Islet of Langerhans (tissue), 1 donor: ENCODE results near the gene ADAMTS15.

Source experiments
- FAIRE-seq: peaks from one replicate; lab custom pipeline; 2011; peaks lifted over from hg19 to GRCh38; lab: Jason Lieb, UNC

ADAMTS15 gene

DNA sequence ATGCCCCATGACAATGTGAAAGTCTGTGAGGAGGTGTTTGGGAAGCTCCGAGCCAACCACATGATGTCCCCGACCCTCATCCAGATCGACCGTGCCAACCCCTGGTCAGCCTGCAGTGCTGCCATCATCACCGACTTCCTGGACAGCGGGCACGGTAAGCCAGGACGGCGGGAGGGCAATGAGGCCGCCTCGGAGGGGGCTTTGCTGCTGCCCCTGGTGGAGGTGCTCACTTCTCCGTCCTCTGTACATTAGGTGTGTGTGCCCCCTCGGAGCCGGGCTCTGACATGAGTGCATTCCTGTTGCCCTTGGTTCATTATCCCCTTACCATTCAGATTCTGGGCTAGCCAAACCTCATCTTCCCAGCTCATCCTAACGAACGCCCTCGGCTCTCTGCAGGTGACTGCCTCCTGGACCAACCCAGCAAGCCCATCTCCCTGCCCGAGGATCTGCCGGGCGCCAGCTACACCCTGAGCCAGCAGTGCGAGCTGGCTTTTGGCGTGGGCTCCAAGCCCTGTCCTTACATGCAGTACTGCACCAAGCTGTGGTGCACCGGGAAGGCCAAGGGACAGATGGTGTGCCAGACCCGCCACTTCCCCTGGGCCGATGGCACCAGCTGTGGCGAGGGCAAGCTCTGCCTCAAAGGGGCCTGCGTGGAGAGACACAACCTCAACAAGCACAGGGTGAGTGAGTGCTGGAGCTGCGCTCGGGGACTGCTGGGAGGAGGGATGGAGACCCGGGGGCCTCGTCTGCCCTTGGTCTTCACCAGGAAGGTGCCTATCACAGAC, 13.8 kb downstream of the ADAMTS15 start:
- FAIRE-seq: no peak

DNA sequence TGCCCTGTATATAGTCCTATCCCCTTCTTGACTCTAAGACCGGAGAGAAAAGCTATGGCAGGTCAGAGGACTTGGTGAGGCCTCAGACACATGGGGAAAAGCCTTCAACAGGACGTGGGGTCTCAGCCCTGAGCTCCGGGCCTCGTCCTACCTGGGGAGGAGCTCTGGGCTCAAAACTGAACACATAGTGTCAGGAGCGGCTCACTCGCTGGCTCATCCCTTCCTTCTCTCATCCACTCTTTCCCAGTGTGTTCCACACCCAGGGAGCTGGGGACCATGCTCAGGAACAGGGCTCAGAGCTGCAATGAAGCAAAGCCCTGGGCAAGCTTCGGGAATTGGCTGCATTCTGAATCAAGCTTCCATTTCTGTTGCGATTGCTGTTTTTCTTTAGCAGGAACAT, 14.5 kb downstream of the ADAMTS15 start:
- FAIRE-seq: no peak

DNA sequence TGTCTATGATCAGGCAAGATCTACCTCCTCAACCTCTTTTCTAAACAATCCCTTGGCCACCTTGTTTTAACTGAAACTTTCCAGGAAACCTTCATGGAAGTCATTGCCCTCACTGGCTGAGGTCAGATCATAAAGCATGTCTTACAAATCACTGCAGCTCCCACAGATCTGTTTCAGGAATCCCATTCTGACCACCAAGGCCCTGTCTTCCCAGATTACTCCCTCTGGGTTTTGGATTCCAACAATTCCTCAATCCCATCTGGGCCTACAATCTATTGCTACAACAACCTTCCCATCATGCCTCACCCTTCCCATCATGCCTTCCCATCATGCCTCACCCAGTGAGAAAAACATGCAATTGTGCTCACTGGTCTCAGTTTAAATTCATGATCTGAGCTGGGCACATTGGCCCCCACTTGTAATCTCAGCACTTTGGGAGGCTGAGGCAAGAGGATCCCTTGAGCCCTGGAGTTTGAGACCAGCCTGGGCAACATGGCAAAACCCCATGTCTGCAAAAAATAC, 15.9 kb downstream of the ADAMTS15 start:
- no peak for FAIRE-seq

DNA sequence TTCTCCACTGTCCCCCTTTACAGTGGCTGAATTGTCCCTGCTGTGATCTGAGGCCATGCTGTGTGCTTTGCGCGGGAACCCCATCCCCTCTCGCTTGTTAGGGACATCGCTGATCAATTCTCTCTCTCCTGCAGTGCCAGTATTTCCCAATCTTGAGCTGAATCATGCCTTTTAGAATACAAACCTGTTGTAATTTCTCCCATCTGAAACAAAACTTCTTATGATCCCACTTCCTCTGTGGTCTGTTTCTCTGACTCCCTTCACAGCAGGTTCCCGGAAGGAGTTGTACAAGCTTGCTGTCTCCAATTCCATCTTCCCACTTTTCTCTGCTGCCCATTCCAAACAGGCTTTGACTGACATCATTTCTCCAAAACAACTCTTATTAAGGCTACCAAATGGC, 16.8 kb downstream of the ADAMTS15 start:
- no peak for FAIRE-seq

DNA sequence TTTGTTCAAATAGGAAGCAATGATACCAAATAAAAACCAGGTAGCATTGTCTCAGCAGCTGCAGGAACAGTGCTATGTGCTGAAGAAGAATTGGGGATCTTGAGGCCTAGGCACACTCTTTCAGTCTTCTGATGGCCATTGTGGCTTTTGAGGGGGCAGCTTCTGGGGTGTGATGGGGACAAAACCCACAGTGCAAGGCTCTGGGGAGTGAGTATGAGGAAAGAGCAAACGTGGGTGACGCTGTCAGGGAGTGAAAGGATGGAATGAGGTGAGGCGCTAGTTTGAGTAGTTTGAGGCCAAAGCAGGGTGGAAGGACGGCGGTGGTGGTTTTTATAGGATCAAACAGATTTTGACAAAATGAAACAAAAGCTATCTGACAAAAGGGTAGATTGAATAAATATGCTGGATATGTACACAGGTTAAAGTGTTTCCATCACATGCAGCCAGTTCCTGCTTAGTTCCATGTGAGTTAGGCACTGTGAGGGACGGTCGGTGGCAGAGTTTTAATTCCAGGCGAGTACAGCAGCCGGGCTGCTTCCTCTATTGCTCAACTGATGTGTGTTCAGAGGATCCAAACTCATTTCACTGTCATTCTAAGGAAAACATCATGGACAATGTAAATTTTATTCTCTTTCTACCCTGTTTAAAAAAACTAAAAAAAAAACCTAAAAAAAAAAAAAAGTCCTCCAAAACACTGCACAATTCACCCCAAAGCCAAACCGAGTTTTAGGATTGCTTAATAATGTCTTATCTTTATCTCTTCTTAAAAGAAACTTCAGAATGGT, 18.9 kb downstream of the ADAMTS15 start:
- no peak for FAIRE-seq

DNA sequence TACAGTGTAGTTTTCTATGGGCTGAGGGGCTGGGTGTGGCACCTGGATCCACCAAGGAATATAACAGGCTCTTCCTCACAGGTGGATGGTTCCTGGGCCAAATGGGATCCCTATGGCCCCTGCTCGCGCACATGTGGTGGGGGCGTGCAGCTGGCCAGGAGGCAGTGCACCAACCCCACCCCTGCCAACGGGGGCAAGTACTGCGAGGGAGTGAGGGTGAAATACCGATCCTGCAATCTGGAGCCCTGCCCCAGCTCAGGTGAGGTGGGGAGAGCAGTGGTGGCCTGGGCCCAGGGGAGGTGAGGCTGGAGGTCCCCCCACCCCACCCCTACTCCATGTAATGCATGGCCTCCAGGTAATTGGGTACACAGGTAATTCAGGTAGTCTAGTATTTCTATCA, 20.7 kb downstream of the ADAMTS15 start:
- FAIRE-seq: no peak

DNA sequence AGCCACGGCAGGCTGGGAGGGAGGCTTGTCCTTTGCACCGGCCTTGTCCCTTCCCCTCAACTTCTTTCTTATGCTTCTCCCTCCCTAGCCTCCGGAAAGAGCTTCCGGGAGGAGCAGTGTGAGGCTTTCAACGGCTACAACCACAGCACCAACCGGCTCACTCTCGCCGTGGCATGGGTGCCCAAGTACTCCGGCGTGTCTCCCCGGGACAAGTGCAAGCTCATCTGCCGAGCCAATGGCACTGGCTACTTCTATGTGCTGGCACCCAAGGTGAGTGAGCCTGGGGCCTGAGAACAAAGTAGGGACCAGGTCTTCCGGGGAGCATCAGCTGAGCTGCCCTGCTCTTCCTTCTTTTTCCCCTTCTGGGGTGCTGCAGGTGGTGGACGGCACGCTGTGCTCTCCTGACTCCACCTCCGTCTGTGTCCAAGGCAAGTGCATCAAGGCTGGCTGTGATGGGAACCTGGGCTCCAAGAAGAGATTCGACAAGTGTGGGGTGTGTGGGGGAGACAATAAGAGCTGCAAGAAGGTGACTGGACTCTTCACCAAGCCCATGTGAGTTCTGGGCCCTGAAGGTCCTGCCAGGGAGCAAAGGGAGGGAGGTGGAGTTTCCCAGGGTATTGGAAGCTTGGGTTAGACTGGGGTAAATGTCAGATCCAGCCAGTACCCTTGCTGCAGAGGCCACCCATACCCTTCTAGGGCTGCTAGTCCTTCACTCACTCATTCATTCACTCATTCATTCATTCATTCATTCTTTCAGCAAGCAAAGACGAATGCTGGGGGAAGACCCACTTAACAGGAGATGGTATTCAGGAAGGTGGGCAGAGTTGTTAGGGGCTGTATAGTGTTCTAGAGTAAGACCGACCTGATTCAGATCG, 22.6 kb downstream of the ADAMTS15 start:
- FAIRE-seq: no peak

DNA sequence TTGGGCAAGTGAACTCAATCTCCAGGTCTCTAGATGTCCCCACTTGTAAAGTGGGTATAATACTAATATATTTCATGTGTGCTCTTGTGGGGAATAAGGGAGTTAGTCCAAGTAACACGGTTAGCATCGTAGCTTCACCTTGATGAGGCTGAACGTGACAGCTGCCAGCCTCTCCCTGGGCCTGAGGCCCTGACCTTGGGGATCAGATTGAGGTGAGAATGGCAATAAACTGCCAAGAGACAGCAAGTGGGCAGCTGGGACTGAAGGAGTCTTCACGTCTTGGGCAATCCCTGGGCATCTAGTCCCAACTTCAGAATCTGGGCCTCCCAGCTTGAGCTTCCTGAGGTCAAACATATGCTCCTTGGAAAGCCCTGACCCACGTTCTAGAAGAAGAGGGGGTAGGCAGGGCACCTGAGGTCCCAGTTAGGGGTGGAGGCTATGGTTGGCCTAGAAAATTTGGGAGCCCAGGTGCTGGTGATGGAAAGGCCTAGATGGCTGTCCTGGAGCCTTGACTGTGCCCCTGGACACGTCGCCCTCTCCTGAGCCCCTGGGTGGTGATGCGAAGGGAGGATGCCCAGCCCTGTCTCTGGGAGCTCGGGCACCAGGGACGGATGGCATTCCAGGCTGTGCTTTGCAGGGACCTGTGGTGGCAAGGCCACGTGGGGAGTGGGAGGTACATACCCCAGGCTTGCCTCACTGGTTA, 23.4 kb downstream of the ADAMTS15 start:
- no peak for FAIRE-seq

DNA sequence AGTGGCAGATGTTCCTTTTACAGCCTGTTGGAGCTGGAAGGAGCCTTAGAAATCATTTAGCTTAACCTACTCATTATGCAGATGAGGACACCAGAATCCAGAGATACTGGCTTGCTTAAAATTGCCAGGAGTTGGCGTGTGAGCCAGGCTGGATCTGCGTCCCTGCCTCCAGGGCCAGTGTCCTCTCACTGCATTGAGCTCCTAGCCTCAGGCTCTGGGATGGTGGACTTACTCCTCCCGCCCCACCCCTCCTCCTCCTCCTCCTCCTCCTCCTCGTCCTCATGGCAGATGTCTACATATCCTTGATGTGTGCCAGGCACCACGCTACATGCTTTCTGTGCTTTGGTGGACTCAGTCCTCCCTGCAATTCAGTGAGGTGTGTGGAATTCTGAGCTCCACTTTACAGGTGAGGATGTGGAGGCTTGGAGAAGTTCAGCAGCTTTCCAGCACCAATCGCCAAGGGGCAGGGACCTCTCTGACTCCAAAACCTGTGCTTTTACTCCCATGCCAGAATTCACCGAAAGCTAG, 24.1 kb downstream of the ADAMTS15 start:
- no peak for FAIRE-seq

DNA sequence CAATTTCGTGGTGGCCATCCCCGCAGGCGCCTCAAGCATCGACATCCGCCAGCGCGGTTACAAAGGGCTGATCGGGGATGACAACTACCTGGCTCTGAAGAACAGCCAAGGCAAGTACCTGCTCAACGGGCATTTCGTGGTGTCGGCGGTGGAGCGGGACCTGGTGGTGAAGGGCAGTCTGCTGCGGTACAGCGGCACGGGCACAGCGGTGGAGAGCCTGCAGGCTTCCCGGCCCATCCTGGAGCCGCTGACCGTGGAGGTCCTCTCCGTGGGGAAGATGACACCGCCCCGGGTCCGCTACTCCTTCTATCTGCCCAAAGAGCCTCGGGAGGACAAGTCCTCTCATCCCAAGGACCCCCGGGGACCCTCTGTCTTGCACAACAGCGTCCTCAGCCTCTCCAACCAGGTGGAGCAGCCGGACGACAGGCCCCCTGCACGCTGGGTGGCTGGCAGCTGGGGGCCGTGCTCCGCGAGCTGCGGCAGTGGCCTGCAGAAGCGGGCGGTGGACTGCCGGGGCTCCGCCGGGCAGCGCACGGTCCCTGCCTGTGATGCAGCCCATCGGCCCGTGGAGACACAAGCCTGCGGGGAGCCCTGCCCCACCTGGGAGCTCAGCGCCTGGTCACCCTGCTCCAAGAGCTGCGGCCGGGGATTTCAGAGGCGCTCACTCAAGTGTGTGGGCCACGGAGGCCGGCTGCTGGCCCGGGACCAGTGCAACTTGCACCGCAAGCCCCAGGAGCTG, 24.8 kb downstream of the ADAMTS15 start:
- FAIRE-seq: no peak

DNA sequence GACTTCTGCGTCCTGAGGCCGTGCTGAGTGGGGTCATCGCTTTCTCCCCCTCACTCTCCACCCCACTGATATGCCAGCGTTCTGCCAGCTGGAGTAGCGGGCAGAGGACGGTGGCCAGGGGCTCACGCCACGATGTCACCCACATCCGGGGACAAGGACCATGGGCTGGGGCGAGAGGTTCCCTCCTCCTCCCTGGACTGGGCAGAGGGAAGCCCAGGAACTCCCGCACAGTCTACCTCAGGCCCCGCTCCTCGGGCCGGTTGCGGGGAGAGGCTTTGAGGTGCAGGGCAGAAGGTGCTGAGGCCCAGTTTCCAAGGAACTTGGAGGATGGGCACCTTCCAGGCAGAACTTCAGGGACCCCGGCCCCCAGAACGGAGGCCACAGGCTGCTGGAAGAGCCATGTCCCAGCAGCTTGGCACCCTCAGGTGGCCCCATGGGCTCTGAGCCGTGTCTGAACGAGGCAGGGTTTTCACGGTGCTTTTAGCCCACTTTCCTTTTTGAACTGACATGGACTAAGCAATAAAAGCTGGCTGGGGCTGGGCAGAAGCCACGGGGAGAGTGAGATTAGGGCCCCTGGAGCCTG, 25.4 kb downstream of the ADAMTS15 start:
- FAIRE-seq: no peak

DNA sequence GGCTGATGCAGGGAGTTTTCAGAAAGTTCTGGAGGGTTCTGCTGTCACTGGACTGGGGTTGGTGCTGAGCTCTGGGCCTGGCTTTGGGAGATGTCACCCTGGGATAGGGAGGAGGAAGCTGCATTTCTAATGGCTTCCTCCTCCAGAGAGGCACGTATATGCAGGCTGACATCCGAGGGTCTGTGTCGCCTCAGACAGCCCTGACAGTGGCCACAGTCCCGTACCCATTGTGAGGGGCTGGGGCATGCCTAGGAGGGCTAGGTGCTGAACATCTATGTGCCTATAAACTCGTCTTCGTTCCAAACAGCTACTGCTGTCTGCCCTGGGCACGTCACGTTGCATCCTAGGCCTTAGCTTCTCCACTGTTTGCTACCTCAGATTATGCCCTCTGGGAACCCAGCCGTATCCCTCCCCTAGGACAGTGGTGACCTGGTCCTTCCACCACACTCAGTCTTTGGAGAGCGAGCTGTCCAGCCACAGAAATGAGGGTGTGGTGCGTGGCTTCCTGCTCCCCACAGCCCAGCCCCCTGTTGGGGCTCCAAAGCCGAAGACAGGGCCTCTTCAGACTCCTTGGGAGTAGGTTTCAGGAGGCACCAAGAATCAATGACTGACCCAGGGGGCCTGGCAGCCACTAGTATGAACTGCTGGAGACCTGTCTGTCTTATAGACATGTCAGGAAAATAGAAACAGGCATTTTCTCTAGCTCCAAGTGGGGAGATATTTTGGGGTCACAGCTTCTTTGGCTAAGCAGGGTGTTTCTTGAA, 26.4 kb downstream of the ADAMTS15 start:
- FAIRE-seq: no peak

DNA sequence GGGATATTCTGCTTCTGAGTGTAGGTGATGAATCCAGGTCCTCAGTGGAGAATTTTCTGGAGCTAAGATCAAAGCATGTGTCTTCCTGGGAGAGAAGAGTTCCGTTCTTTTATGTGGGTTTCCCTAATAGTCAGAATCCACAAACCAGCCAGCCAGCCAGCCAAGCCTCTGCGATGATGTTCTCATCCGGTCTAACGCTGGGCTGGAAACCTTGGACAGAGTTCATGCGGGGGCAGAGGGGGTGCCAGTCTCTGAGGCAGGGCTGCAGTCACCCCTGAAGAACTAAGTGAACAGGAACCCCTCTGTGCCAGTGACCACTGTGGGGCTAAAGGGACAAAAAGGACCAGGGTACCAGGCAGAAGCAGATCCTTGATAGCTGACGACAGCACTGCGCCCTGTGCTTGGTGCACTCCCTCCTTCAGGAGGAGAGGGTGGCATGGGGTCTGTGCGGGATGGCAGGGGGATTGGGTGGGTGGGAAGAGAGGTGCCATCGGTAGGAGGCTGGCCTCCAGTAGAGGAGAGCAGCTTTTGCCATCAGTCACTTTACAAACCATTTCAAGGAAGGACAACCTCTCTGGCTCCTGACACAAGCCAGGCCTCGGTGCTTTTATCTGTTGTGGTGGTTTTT, 27.1 kb downstream of the ADAMTS15 start:
- FAIRE-seq: no peak

DNA sequence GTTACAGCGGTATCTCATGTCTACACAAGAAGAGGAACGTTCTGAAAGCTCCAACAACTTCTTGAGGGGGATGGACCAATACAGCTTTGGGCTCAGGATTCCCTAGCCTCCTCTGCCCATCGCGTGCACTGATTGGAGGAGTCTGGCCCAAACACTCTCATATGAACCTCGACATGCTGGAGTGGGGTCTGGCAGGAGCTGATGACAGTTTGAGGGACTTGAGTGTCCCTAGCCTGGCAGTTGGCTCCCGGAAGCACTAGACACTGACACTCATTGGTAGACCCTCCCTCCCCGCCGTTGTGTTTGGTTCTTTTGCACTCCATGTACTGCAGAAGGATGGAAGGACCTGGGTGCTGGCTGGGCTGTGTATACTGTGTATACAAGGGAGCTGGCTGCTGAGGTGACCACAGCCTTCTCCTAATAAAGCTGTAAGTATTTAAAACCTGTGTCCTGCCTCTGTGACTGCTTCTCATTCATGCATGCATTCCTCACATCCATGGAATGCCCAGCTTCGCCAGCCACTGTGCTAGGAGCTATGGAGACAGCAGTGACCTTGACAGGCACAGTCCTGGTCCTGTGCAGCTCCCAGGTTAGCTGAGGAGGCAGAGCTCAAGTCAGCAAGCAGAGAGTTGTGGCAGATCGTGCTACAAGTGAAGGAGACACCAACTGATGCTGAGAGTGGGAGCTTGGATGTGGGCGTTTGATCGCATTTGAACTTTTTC, 27.9 kb downstream of the ADAMTS15 start:
- FAIRE-seq: no peak

DNA sequence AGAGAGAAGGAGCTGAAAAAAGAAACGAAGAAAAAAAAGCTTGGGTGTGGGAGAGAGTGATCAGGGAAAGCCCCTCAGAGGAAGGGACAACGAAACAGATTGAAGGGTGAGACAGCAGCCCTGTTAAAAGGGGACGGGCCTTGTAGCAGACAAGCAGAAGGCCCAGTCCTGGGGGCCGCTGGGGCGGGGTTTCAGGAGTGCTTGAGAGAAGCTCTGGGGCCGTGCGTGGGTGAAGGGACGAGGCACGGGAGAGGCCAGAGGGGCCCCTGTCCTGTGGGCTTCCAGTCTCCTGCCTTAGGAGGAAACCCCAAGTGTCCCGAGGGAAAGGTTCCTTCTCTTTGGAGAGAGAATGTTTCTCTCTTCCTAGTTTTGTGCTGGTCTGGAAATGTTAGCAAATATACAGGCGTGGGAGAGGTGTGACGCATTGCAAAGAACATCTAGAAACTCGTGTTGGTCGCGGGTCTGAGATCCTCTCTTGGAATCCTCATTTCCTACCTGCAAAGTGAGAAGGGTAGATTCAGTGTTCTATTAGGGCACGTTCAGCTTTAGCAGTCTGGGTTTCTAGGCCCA, 28.6 kb downstream of the ADAMTS15 start:
- no peak for FAIRE-seq

DNA sequence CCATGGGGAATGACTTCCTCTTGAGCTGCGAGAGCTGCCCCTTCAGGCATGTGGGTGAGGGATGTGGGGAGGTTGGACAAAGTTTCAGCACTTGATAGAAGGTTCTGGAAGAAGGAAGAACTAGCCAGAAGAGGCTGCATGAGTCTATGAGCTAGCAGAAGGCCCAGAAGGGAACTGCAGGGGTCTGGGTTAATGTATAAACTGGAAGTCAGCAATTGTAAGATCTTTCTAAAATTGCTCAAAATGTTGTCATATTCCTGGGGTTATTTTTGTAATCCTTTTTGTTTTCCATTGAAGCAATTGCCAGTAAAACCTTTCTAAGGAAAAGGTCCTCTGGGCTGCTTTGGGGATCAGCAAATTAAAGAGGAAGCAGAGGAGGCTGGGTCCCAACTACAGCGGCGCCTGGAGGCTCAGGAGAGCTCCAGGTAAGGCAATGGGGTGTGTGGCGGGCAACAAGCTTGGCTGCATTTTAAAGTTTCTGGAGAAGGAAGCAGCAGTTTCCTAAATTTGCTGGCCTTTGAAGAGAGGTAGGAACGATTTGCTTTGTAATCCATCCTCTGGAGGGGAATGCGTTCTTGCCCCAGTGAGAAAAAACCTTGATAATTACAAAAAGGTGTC, 29.2 kb downstream of the ADAMTS15 start:
- FAIRE-seq: no peak

DNA sequence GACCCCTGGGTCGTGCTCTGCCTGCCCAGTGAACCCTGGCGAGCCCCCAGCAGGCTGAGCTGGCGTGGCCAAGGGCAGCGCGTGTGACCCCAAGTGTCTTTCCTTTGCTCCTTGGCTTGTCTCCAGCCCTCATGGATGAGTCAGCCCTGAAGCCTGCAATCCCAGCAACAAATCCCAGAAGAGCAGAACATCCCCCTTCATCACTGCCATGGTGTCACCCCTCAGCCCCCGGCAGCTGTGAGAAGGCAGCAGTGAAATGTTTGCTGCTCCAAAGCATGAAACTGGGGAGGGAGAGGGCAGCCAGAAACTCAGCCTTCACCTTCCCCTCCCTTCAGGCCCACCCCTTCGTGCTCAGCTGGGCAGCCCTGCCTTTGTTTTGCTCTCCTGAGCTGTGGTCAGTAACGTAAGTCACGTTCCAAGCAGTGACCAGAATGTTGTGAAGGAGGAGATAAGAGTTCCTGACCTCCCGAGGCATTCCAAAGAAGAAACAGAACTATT, 29.8 kb downstream of the ADAMTS15 start:
- no peak for FAIRE-seq

DNA sequence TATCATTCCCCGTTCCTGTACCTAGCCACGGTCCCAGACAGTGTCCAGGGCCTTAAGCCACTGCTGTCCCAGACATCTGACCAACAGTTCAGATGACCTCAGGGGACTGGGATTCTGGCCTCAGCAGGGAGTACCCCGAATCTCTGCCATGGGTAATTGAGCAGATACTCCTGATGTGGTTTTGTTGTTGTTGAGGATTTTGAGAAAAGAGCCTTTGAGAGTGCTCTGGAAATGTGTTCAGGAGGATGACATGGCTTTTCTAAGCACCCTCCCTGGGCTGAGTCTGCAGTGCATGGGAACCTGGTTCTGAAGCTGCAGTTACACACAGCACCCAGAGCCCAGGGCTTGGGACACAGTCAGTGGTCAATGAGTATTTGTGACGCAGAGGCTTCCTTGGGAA, 30.4 kb downstream of the ADAMTS15 start:
- FAIRE-seq: no peak
